ENCODE measurements around the gene PDXDC1. TPM values are rescaled to one million over a fixed set of nuclear protein-coding genes. Genes with fewer than 3 reads are reported as not detected.
A peak's percentile ranks its signal among the peaks of the same experiment; 100 is the strongest.
"Not testable (repeated sequence)": the region's sequence is repeated elsewhere in the genome, so short reads cannot be mapped to it uniquely, and the experiment has no call there.

PDXDC1 gene
- total RNA-seq, 1 donor: 37.4 TPM

DNA sequence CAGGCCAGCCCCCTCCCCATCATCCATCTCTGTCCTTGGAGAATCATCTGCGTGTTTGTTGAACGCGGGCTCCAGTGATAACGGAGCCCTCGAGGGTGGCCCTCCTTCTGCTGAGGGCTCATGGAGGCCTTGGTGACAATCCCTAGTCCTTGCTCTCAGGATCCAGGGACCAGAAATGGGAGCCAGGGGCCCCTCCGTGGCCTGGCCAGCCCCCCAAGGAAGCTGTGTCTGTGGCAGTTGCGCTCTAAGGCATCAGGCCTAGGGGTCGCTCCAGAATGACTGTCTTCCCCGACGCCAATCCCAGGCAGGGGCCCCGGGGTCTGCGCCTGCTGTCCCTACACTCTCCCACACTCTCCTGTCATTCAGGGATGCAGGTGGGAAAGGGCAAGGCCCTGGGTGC, 174.4 kb downstream of the PDXDC1 start:
- not testable (repeated sequence) for DNase-seq (ENCODE audit: low read depth in 2 of 3, low spot score in 2 of 3)

GRCh38 chr16:15154005-15154404, 179.2 kb downstream of the PDXDC1 start:
- peak in 2 of 3 donors; percentile 35 to 36 for DNase-seq (ENCODE audit: low read depth in 2 of 3, low spot score in 2 of 3)

DNA sequence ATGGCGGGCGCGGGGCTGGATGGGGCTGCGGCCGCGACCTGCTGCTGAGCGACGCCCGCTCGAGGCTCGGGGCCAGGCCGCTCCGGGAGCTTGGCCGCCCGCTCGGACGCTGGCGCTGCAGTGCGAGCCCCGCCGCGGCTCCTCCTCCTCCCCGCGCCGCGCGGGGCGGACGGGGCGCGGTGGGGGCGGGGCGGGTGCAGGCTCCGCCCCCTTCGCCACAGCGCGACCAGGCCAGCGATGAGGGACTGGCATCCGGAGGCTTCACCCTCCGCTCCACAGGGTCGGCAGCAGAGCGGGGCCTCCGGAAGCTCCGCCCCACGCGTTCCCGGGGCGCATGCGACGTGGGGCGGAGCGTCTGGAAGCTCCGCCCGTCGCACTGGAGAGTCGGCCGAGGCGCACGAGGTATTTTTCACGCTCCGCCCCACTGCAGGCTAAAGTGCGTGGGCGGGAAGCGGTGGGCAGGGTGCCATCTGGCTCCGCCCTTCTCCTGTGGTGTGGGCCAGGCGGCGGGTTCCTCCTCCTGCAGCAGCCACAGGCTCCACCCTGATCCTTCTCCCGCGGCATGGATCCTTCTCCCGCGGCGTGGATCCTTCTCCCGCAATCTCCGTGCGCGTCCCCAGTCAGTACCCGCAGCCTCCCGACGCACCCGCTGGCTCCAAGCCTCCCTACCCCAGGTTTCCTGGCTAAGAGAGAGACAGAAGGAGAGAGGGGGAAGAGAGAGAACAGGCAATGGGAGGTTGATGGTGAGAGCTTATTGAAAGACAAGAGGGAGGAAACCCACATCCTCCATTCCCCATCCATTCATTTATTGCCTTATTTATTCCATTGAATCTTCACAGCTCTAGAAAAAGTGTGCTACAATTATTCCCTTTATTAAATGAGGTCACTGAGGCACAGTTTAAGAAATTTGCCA, 180.1 kb downstream of the PDXDC1 start:
- DNase-seq (ENCODE audit: low read depth in 2 of 3, low spot score in 2 of 3): peak; percentile 79 to 90 (median 89)

GRCh38 chr16:15157644-15158043, 182.8 kb downstream of the PDXDC1 start:
- DNase-seq (ENCODE audit: low read depth in 2 of 3, low spot score in 2 of 3): not testable (repeated sequence)

DNA sequence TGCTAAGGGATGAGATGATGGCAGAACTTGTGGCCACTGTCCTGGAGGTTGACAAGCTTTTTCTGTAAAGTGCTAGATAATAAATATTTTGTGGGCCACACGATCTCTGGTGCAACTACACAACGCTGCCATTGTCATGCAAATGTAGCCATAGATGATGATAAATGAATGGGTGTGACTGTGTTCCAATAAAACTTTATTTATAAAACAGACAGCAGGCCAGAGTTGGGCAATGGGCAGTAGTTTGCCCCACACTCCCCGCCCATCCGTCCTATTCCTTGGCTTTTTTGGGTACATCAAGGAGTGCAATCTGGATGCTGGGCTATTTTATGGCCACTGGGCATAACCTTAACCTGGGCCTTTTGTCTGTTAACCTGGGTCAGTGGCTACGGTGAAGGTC, 184.8 kb downstream of the PDXDC1 start:
- not testable (repeated sequence) for DNase-seq (ENCODE audit: low read depth in 2 of 3, low spot score in 2 of 3)

DNA sequence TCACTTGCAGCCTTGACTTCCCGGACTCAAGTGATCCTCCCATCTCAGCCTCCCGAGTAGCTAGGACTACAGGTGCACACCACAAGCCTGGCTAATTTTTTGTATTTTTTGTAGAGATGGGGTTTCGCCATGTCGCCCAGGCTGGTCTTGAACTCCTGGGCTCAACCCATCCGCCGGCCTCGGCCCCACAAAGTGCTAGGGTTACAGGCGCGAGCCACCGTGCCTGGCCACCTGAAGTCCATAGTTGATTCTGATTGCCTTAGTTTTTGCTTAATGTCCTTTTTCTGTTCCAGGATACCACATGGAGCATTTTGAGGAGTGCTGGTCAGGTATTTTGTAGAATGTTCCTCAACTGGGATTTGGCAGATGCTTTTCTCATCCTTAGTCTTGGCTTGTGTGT, 185.7 kb downstream of the PDXDC1 start:
- not testable (repeated sequence) for DNase-seq (ENCODE audit: low read depth in 2 of 3, low spot score in 2 of 3)

DNA sequence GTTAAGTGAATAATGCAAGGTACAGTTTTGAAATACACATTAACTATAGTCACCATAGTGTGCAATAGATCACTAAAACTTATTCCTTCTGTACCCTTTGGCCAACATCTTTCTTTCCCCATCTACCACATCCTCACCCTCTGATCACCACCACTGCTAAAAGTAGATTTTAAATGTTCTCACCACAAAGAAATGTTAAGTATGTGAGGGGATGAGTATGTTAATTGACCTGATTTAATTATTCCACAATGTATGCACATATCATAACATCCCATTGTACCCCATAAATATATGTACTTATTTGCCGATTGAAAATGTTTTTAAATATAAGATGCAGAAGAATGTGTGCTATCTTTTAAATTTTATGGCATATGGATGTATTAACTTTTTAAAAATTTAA, 188.2 kb downstream of the PDXDC1 start:
- DNase-seq (ENCODE audit: low read depth in 2 of 3, low spot score in 2 of 3): not testable (repeated sequence)

DNA sequence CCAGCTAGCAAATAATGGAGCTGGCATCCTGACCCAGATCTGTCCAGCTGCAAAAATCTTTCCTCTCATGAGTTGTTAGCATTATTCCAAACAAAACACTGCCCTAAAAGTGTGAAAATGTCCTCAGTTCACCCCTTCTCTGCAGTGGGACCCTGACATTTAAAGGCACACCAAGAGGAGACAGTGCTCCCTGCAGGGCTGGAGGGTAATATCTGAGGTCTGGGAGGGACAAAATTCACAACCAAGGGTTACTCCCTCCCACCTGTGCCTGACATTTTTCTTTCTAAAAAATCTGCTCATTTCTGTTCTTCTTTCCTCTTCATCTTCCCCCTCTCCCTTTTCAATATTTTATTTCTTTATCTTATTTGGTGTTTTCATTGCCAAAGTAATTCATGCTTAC, 191.4 kb downstream of the PDXDC1 start:
- not testable (repeated sequence) for DNase-seq (ENCODE audit: low read depth in 2 of 3, low spot score in 2 of 3)

DNA sequence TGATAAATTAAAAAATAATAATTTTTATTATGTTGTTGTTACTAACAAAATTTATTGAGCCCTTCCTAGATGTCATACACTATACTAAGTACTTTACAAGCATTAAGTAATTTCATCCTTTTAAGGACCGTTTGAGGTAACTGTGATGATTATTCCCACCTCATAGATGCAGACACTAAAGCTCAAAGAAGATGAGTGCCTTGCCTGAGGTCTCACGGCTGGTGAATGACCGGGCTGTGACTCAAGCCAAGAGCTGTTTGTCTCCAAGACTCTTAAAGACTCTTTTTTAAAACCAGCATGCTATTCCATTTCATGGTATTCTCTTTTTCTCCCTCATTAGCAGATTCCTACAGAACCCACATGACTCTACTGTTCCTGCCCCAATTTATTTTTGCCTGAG, 193.5 kb downstream of the PDXDC1 start:
- not testable (repeated sequence) for DNase-seq (ENCODE audit: low read depth in 2 of 3, low spot score in 2 of 3)

- not testable (repeated sequence) for DNase-seq (ENCODE audit: low read depth in 2 of 3, low spot score in 2 of 3)
Observed at GRCh38 chr16:15168953-15169652, 194.3 kb downstream of the PDXDC1 start.

- DNase-seq (ENCODE audit: low read depth in 2 of 3, low spot score in 2 of 3): not testable (repeated sequence)
Observed at GRCh38 chr16:15179909-15180308, 205.1 kb downstream of the PDXDC1 start.

DNA sequence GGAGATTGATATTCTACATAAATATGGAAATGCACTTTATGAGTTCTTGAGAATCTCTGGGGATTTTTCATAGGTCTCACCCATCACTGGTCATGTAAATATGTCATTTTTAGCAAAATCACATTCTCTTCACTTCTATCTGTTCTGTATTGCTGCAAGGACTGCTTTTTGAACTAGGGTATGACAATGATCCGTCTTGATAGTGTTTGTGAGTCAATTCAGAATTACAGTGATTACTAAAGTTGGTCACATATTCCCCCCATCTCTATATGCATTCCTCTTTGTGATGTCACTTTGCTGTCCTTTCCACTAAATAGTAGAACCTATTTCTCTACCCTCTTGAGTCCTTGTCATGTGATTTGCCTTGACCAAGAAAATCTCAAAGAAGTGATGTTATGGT, 206.1 kb downstream of the PDXDC1 start:
- not testable (repeated sequence) for DNase-seq (ENCODE audit: low read depth in 2 of 3, low spot score in 2 of 3)

DNA sequence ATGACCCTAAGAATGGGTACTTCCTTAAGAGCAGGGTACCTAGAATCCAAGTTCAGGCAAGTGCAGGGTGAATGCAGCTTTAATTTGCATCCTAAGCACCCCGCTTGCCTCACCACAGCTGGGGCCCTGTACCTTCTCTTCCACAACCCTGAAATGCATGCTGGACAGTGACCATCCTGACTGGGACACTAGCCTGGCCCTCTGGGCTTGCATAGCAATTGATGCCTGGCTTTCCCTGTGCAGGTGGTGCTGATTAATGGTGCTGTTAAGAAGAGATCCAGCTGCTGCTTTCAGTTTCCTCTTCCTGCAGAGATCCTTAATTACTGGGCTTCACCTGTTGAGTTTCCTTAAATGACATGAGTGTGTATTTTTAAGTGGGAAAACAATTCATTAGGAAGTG, 209.2 kb downstream of the PDXDC1 start:
- not testable (repeated sequence) for DNase-seq (ENCODE audit: low read depth in 2 of 3, low spot score in 2 of 3)

Small RNA genes within 50 kb of the gene (small RNA-seq; reads per million reads assigned to genes)
- gene AC138932.4 (not detected), gene MIR1972-1 (not detected), gene MIR3180-4 (not detected), gene MIR6511A1 (not detected), gene MIR6770-1 (not detected), gene RF00019 (not detected)

Other genes starting within 250 kb of the PDXDC1 start
- not detected for gene NPIPA2, start 232.5 kb upstream of the PDXDC1 start, total RNA-seq
- 34.5 TPM for gene NOMO1, start 141.3 kb upstream of the PDXDC1 start, total RNA-seq
- 48.5 TPM for gene NPIPA1, start 37.6 kb upstream of the PDXDC1 start, total RNA-seq
- gene NTAN1, start 81.0 kb downstream of the PDXDC1 start, total RNA-seq: 15.3 TPM
- 19.7 TPM for gene RRN3, start 119.2 kb downstream of the PDXDC1 start, total RNA-seq